SKM-1 (cell line): ENCODE measurements around the gene ASB7.
"Not testable (repeated sequence)": the region's sequence is repeated elsewhere in the genome, so short reads cannot be mapped to it uniquely, and the experiment has no call there.

ENCODE experiments used
- DNase-seq: peaks from one replicate; lab custom pipeline; 2025; ENCODE audit not compliant: unreplicated experiment; lab: John Stamatoyannopoulos, UW

The ASB7 gene, protein sequence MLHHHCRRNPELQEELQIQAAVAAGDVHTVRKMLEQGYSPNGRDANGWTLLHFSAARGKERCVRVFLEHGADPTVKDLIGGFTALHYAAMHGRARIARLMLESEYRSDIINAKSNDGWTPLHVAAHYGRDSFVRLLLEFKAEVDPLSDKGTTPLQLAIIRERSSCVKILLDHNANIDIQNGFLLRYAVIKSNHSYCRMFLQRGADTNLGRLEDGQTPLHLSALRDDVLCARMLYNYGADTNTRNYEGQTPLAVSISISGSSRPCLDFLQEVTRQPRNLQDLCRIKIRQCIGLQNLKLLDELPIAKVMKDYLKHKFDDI

GRCh38 chr15:100602064-100602822 lies at the start of gene ASB7, which contains the start of gene LINS1:
TSS of gene ASB7 (plus strand) at chr15:100602589. CDS start at chr15:100612217, 9,628 bp downstream.
TSS of gene LINS1 (minus strand) at chr15:100602184. CDS start at chr15:100580842, 21,342 bp downstream.
- peak; percentile 98 for DNase-seq

DNA sequence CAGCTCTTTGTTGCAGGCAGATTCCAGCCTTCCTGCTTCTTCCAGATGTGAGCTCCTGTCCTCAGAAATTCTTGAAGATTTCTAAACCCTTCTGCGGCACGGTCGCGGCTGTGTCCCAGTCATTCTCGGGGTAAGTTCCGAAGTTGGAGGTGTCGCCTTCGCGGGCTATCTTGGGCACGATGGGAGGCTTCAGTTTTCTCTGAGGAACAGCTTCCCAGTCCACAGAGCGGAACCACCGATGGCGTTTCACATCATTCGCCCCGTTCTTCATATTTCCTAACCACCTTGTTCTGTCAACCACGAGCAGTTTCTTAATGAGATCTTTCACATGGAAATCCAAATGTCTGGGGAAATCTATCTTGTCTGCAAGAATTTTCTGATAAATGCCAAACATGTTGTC lies 48.9 kb upstream of the ASB7 start:
- no peak for DNase-seq

GRCh38 chr15:100558771-100559254 lies 43.6 kb upstream of the ASB7 start:
- no peak for DNase-seq

DNA sequence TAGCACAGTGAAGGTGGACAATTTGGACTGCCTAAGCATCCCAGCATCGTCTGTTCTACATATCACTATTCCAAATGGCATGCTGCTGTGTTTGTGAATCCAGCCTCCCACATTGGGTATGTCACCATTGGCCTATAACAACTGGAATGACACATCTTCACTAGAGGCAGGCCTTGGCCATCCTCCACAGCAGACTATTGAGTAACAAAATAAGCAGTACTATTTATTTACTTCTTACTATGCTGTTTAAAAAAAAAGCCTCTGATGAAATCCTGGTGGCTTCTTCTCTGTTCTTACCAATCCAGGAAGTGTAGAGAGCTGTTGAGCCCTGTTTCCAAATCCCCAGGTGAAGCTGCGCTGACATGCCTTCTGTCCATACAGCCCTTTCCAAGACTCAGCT lies 43.1 kb upstream of the ASB7 start:
- peak; percentile 55 for DNase-seq

- DNase-seq = no peak
These were observed 42.1 kb upstream of the ASB7 start for GRCh38 chr15:100560323-100560722.

- peak; percentile 23 for DNase-seq
These were observed 36.8 kb upstream of the ASB7 start for GRCh38 chr15:100565591-100565990.

GRCh38 chr15:100566850-100567628 lies 35.4 kb upstream of the ASB7 start:
- DNase-seq = no peak

DNA sequence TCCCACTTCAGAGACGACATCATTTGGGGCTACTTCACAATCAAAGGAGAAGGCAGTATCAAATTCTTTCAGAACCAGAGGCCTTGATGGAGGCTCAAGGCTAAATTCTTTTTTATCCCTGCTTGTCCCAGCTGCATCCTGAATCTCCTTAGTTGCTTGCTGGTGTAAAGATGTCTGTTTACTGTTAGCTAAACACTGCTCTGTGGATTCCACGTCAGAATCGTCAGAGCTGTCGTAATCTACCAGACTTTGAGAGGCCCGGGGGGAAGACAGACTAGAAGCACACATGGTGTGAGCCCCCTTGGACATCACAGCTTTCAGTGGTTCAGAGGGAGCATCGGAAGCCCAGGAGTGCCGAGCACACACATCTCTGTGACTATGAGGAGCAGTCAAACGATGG lies 33.0 kb upstream of the ASB7 start:
- DNase-seq = no peak

DNA sequence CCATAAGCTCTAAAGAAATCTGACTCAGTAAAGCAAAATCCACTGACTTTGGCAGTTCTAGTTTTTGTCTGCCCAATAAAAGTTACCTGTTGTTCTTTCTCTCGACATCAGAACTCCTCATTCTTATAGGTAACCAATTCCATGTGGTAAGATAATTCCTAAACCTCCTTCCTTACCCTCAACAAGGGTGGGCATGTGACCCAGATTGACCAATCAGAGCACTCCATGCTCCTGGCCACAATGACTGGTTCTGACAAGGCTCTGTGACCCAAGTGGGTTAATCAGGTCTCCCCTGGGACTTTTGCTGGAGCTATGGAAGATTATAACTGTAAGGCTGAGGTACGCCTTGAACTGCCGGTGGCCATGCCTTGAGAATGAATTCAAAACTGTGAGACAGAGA lies 32.1 kb upstream of the ASB7 start:
- no peak for DNase-seq

DNA sequence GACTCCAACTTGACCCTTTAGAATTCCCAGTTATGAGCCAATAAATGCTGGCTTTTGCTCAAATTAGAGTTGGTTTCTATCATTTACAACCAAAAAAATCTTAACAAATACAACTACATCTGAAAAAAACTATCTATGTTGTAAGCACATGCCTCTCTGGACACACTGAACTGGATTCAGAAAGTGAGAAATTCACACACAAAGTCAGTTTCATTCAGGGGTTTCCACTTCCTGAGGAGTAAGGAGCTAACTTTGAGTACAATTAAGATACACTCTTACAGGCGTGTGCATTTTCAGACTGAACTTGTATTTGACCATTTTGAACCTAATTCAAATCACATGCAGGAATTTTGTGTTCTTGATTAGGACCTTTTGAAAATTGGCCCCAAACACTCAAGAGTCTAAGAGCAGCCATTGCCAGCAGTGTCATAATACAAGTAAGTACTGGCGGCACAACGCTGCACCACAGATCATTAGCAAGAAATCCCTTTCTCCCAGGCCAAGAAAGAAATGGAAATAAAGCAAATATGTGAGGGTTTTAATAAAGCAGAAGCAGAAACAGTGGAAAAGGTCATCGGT lies 31.6 kb upstream of the ASB7 start:
- DNase-seq = no peak

DNA sequence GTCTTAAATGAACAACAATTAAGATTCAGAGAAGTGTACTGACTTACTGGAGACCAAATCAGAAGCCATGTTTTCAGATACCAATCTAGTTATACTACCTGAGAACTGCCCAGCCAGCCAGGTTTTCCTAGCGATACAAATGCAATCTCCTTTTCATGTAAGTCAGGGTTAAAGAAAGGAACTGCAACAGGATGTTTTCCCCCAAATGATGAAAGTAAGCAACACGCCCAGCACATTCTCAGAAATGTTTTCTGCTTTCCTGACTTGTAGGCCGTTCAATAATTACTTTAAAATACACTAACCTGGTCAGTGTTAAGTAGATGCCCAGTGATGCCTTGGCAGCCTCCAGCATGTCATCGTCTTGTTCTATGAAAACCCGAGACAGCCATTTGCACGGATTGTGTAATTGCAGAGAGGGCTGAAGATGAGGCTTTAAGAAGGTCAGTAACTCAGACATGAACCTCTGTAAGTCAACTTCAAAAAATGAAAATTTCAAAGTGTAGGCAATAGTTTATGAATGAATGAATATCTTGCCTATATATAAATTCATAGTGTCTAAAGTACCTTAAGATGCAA lies 30.7 kb upstream of the ASB7 start:
- no peak for DNase-seq

GRCh38 chr15:100572362-100572983 lies 29.9 kb upstream of the ASB7 start:
- no peak for DNase-seq

DNA sequence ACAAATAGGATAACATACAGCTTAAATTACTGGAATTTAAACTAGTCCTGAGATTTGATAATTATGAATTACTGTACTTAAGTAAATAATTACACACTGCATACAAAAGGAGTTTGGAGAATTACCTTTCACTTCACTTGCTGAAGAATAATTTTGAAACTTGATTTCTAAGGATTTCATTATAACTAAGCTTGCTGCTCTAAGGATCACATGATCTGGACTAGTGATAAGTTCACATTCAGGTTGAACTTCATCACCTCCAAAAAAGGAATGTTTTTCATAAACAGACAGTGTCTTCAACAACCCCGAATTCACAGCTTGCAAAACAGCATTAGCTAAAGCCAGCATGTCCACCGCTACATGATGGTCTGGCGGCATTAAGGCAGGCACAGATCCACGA lies 28.9 kb upstream of the ASB7 start:
- DNase-seq = no peak

DNA sequence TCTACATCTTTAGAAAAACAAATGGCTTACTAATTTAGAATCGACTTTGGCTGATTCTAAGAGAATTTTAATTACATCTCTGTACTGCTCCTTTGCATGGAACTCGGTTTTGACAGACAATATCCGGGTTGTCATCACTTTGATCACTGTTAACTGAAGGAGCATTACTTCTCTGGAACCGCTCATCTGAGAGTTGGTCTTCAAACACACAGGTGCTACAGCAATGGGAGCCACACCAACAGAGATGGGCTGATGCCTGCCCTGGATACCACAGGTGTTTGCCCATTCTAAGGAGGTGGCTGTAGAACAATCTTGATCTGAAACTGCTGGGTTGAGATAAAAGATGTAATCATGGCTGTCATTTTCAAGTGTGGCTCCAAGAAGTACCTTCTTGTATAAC lies 22.0 kb upstream of the ASB7 start:
- DNase-seq = no peak

GRCh38 chr15:100588638-100589242 lies 13.6 kb upstream of the ASB7 start:
- no peak for DNase-seq

GRCh38 chr15:100591163-100591562 lies 11.2 kb upstream of the ASB7 start:
- DNase-seq = not testable (repeated sequence)

DNA sequence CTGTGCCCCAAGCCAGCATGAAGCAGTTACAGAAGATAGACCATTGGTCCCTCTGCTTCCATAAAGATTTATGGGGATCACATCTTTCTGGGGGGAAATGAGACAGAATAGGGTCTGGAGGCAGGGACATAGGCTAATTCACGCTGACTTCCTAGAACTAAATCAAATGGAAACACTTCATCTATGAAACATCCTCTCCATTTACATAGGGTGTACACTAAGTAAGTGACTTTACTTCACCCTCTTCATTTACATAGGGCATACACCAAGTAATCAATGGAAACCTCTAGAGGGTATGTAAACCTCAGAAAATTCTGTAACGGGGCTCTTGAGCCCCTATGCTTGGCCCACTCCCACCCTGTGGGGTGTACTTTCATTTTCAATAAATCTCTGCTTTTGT lies 10.6 kb upstream of the ASB7 start:
- DNase-seq = no peak

DNA sequence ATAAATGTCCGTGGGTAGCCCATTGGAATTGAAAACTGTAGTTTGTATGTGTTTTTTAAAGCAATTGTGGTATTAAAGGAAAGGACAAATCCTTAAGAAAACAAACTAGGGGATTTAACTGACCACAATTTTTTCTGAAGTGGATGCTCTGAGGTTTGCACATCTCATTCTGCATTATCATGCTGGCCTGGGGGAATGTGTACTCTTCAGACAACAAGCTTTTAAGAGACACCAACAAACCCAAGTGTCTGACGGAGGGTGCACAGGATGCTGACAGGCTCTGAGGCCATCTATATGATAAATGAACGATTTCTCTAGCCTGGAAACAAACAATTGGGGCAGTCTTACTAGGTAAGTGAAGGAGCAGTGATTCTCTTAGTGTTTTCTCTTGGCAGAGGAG lies 9.5 kb upstream of the ASB7 start:
- no peak for DNase-seq

GRCh38 chr15:100593431-100593830 lies 9.0 kb upstream of the ASB7 start:
- no peak for DNase-seq

DNA sequence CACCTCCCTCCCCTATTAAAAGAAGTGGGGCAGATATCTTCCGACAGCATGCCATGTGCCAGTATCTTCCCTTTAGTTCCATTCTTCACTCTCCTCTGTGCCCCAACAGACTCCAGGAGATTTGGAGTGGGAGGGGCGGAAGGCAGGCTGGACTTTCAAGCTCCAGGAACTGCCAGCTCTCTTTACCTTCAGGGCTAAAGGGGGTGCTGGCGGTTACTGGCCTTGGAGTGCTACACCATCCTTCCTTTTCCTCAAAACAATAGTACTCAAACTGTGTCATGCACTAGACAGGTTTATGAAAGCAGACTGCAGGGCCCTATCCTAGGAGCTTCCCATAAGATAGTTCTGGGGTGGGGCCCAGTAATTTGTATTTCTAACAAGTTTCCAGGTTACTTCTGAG lies 6.4 kb upstream of the ASB7 start:
- no peak for DNase-seq
